SJCRH30 (cell line): ENCODE results near the gene GRM3. TPM values are rescaled to one million over a fixed set of nuclear protein-coding genes. Genes with fewer than 3 reads are reported as not detected.
"Not testable (repeated sequence)": the region's sequence is repeated elsewhere in the genome, so short reads cannot be mapped to it uniquely, and the experiment has no call there.

Source experiments
- DNase-seq, 2 experiments: peaks; one replicate each; pipeline ENCODE4 v3.0.0-alpha.2; 2015 to 2020
- H3K27ac ChIP-seq: fragments of 250-450 bp; sonication (Bioruptor Pico); 2 replicates; pipeline ENCODE4 v1.5.1; 2020; ENCODE audit warnings: mild to moderate bottlenecking, moderate library complexity
- H3K27me3 ChIP-seq: fragments of 250-450 bp; sonication (Bioruptor Pico); 2 replicates; pipeline ENCODE4 v1.5.1; 2020; ENCODE audit warnings: mild to moderate bottlenecking, moderate library complexity
- H3K36me3 ChIP-seq: fragments of 250-450 bp; sonication (Bioruptor Pico); 2 replicates; pipeline ENCODE4 v1.5.1; 2020; ENCODE audit warnings: mild to moderate bottlenecking, moderate library complexity
- H3K4me1 ChIP-seq: fragments of 250-450 bp; sonication (Bioruptor Pico); 2 replicates; pipeline ENCODE4 v1.5.1; 2020; ENCODE audit warnings: mild to moderate bottlenecking, moderate library complexity
- H3K4me3 ChIP-seq: fragments of 250-450 bp; sonication (Bioruptor Pico); 2 replicates; pipeline ENCODE4 v1.5.1; 2020; ENCODE audit warnings: mild to moderate bottlenecking, moderate library complexity
- H3K9me3 ChIP-seq: fragments of 250-450 bp; sonication (Bioruptor Pico); replicated peaks from 2 replicates; pipeline ENCODE4 v1.5.1; 2020; ENCODE audit warnings: mild to moderate bottlenecking, moderate library complexity
- total RNA-seq: library from RNA; depleted of rRNA; stranded (reverse); fragments of >200 nt; shearing (Covaris generic); gene quantifications from 2 replicates; pipeline ENCODE4 v1.2.3, GENCODE V29; 2014; rRNA removed

The GRM3 gene
- total RNA-seq: not detected in 2 replicates

DNA sequence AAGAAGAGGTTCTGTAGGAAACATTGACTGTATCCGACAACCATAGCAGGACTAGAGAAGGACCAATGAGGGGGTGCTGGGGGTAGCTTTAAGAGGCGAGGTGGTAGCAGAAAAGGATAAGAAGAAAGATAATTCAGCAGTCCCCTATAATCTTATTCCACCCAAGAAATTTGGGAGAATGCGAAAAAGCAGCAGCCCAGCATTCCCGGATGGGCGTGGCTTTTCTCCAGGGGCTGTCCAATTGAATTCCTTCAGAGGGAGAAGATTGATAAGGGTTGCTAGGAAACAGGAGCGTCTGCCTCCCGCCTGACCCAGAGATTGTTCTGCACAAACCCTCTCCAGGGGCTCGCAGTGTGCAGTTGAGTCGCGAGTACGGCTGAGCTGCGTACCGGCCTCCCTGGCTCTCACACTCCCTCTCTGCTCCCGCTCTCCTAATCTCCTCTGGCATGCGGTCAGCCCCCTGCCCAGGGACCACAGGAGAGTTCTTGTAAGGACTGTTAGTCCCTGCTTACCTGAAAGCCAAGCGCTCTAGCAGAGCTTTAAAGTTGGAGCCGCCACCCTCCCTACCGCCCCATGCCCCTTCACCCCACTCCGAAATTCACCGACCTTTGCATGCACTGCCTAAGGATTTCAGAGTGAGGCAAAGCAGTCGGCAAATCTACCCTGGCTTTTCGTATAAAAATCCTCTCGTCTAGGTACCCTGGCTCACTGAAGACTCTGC, at the start of gene GRM3:
TSS of gene GRM3 (plus strand) at position 349 of the 721 bp plus-strand sequence. CDS start 121,237 bp downstream, outside the sequence.
- H3K27me3 ChIP-seq: no peaks in the 10 kb centered on the region

DNA sequence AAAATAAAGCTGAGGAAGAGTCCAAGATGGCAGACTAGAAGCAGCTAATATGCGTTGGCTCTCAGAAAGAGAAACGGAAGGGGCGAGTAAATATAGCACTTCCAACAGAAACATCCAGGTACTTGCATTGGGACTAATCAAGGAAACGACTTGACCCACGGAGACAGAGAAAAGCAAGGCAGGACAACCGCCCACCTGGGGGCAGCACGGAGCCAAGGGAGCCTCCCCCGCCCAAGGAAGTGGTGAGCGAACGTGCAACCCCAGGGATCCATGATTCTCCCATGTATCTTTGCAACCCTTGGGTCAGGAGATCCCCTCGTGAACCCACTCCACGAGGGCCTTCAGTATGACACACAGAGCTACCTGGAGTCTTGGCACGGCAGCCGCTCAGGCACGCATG, 45.4 kb upstream of the GRM3 start:
- Histone ChIP-seq H3K9me3 (no peaks in the 10 kb centered on the region), H3K36me3 (no peaks in the 10 kb centered on the region), H3K4me3 (no peak overlapping the region), H3K4me1 (no peaks in the 10 kb centered on the region), H3K27me3 (no peaks in the 10 kb centered on the region), H3K27ac (no peak overlapping the region)
- DNase-seq: peak; percentile 31 to 54

More for the DNA sequence above, at the start of gene GRM3:
- no peaks in the 10 kb centered on the region for H3K9me3 ChIP-seq
- DNase-seq: no peak
- H3K36me3 ChIP-seq: no peaks in the 10 kb centered on the region
- no peak within 1 kb of the TSS for H3K27ac ChIP-seq
- no peak within 1 kb of the TSS for H3K4me3 ChIP-seq
- H3K4me1 ChIP-seq: no peaks in the 10 kb centered on the region

DNA sequence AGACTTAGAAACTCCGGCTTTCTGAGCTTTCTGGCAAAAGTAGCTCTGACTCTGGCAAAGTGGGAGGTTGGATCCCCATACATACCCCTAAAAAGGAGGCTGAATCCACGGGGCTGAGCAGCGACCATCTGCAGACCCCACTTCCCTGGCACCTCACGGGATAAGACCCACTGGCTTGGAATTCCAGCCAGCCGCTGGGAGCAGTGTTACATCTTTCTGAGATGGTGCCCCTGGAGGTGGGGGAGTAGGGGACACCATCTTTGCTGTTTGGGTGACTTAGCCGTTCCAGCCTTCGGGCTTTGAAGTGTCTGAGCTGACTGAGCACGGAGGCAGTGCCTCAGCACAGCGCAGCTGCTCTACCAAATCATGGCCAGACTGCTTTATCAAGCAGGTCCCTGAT, 45.0 kb upstream of the GRM3 start:
- DNase-seq: peak; percentile 14 to 23
- no peaks in the 10 kb centered on the region for H3K27me3 ChIP-seq
- no peaks in the 10 kb centered on the region for H3K36me3 ChIP-seq
- H3K4me1 ChIP-seq: no peaks in the 10 kb centered on the region
- H3K4me3 ChIP-seq: no peak overlapping the region
- H3K9me3 ChIP-seq: no peaks in the 10 kb centered on the region
- no peak overlapping the region for H3K27ac ChIP-seq

DNA sequence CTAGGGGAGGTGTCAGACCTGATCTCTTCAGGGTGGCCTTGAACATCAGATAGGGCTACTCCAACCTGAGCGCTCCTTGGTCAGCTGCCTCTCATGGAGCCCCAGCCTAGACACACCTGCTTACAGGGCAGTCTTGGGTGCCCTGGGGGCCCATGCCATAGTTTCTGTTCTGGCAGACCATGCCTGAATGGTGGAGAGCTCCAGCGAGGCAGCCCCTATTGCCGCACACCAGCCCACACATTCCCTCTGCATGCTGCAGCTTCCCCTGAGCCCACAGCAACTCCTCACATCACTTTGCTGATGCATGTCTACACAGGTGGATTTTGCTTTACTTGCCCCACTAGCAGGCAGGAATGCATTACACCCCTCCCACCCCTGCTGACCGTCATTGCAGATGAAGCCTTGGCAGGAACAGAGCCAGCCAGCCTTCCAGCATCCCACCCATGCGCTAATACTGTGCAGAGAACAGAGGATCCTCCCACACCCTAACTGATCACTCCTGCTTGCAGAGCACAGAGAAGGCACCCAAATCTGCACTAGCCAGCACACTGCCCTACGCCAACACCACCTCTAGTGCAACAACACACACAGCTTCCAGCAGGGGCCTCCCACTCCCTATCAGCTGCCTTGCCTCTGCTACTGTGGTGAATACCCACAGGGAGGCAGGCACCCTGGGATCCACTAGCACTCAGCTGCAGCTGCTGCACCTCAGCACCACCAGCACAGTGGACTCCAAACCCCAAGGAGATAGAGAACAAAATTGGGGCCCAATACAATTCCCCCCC, 43.0 kb upstream of the GRM3 start:
- Histone ChIP-seq H3K4me3 (no peak overlapping the region), H3K36me3 (no peaks in the 10 kb centered on the region), H3K4me1 (no peaks in the 10 kb centered on the region), H3K27ac (no peak overlapping the region), H3K9me3 (no peaks in the 10 kb centered on the region), H3K27me3 (no peaks in the 10 kb centered on the region)
- DNase-seq: peak in 1 of 2 experiments; percentile 18

DNA sequence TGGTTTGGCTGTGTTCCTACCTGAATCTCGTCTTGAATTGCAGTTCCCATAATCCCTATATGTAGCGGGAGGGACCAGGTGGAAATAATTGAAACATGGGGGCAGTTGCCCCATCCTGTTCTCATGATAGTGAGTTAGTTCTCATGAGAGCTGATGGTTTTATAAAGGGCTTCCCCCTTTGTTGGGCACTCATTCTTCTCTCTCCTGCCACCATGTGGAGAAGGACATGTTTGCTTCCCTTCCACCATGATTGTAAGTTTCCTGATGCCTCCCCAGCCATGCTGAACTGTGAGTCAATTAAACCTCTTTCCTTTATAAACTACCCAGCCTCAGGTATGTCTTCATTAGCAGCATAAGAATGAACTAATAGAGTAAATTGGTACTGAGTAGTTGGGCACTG, 28.0 kb upstream of the GRM3 start:
- H3K4me1 ChIP-seq, H3K36me3 ChIP-seq, H3K9me3 ChIP-seq, H3K27ac ChIP-seq, H3K27me3 ChIP-seq, H3K4me3 ChIP-seq: not testable (repeated sequence)
- DNase-seq: peak; percentile 9 to 27

DNA sequence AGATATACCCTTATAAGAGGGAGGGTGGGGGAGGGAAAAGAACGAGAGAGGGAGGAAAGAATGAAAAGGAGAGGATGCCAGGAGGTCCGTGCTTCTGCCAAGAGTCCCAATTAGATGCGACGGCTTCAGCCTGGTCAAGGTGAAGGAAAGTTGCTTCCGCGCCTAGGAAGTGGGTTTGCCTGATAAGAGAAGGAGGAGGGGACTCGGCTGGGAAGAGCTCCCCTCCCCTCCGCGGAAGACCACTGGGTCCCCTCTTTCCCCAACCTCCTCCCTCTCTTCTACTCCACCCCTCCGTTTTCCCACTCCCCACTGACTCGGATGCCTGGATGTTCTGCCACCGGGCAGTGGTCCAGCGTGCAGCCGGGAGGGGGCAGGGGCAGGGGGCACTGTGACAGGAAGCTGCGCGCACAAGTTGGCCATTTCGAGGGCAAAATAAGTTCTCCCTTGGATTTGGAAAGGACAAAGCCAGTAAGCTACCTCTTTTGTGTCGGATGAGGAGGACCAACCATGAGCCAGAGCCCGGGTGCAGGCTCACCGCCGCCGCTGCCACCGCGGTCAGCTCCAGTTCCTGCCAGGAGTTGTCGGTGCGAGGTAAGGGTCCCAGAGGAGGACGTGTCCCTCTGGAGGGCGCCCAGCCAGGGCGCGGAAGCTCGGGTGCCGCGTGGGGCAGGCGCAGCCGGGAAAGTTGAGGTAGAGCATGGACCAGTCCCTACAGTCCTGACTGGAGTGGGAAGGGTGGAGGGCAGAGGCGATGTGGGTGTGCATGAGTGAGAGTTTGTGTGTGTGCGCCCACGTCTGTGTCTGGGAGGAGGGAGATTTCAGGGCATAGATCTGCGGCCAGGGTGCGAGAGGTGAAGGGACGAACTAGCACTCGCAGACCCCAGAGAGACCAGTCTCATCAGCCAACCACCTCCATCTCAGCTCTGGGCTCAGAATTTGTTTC, 844 bp downstream of the GRM3 start:
- Histone ChIP-seq H3K4me1 (no peaks in the 10 kb centered on the region), H3K9me3 (no peaks in the 10 kb centered on the region)

DNA sequence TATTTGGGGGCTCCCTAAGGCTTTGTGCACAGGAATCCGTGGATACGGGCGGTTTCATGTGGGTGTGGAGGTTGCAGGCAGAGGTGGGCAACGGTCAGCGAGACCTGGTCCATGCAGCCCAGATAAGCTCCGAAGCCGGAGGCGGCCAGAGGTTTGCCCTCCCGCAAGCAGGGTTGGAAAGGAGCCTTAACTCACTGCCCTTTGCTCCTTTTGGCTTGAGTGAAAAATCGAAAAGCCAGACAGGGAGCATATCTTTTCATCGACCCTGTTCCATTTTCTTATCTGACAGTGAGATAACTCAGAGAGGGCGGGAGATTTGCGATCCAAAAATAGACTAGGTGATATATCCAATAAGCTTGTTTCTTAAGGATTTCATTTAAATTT, 1.5 kb downstream of the GRM3 start:
- Histone ChIP-seq H3K9me3 (no peaks in the 10 kb centered on the region), H3K36me3 (no peaks in the 10 kb centered on the region), H3K4me1 (no peaks in the 10 kb centered on the region), H3K27ac (no peak overlapping the region), H3K4me3 (no peak overlapping the region), H3K27me3 (no peaks in the 10 kb centered on the region)
- DNase-seq: no peak

More for the DNA sequence above, 844 bp downstream of the GRM3 start:
- Histone ChIP-seq H3K36me3 (no peaks in the 10 kb centered on the region), H3K4me3 (no peak overlapping the region), H3K27ac (no peak overlapping the region), H3K27me3 (no peaks in the 10 kb centered on the region)
- DNase-seq: no peak

DNA sequence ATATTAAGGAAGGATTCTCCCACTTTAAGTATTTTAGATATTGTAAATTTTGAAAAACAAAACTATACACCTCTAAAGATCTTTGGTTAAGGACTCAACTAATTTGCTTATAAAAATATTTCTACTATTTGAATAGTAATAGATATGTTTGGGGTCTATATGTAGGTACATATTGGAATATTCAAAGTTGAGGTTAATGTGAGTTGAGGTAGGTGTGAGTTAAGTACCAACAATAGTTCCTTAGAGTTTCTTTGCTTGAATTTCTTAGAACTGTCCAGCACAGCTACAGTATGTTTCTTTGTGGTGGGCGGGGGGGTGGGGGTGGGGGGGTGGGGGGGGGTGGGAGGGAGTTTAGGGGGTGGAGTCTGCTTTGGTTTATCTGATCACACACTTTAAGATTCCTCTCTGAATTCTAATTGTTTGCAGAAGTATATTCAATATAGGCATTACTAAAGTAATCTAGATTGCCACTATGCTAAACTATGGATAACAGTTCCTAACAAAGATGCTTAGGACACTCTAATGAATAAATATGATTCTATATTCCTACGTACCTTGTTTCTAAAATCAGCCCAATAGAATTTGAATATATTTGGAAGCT, 2.1 kb downstream of the GRM3 start:
- H3K27ac ChIP-seq: no peak overlapping the region
- H3K27me3 ChIP-seq: no peaks in the 10 kb centered on the region
- DNase-seq: no peak
- H3K36me3 ChIP-seq: no peaks in the 10 kb centered on the region
- H3K4me3 ChIP-seq: no peak overlapping the region
- no peaks in the 10 kb centered on the region for H3K4me1 ChIP-seq
- H3K9me3 ChIP-seq: no peaks in the 10 kb centered on the region

DNA sequence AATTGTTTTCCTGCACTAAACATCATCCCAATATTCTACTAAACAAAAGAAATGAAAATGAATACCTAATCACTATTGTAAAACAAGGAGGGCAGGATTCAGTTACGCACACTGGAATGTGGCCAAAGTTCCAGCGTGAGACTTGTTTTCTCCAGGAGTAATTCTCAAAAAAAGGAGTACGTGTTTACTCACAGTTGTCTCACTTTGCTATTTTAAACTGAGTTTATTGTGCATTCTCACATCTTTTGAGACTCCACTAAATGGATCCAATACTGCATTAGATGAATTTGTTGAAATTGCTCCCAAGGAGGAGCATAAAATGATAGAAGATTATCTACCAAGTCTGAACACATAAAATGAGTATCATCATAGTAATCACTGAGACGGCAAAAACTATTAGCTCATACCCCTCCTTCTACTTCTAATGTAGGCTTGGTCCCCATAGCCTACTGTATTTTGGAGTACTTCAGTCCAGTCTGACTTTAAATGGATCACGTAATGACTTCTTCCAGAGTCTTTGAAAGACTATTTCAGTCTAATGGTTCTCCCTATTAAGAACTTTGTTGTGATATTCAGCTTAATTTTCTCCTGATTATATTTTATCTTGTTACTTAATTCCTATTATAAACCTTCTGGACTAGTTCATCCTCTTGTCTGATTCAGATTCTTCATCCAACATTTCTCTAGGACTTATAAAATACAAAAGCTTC, 3.8 kb downstream of the GRM3 start:
- no peak for DNase-seq
- H3K9me3 ChIP-seq: no peaks in the 10 kb centered on the region
- no peak overlapping the region for H3K4me3 ChIP-seq
- H3K27ac ChIP-seq: no peak overlapping the region
- H3K27me3 ChIP-seq: no peaks in the 10 kb centered on the region
- H3K36me3 ChIP-seq: no peaks in the 10 kb centered on the region
- H3K4me1 ChIP-seq: no peaks in the 10 kb centered on the region

DNA sequence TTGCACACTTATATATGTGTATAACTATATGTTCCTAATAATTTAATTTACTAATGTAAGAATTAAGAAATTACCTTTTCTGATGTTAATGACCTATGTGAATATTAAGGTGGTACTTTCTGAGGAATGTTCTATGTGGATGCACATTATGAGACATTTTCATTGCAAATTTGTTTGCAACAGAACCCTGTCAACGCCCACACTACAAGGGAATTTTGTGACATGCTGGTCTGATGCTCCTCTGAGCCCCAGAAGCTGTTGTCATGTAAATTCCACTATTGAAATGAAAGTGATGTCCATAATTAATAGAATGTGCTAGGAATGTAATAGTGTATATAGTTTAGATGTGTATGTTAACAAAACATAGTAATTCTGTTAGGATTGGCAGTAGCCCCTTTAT, 4.5 kb downstream of the GRM3 start:
- no peak overlapping the region for H3K4me3 ChIP-seq
- no peaks in the 10 kb centered on the region for H3K27me3 ChIP-seq
- no peak for DNase-seq
- H3K9me3 ChIP-seq: no peaks in the 10 kb centered on the region
- H3K36me3 ChIP-seq: no peaks in the 10 kb centered on the region
- no peak overlapping the region for H3K27ac ChIP-seq
- H3K4me1 ChIP-seq: no peaks in the 10 kb centered on the region

DNA sequence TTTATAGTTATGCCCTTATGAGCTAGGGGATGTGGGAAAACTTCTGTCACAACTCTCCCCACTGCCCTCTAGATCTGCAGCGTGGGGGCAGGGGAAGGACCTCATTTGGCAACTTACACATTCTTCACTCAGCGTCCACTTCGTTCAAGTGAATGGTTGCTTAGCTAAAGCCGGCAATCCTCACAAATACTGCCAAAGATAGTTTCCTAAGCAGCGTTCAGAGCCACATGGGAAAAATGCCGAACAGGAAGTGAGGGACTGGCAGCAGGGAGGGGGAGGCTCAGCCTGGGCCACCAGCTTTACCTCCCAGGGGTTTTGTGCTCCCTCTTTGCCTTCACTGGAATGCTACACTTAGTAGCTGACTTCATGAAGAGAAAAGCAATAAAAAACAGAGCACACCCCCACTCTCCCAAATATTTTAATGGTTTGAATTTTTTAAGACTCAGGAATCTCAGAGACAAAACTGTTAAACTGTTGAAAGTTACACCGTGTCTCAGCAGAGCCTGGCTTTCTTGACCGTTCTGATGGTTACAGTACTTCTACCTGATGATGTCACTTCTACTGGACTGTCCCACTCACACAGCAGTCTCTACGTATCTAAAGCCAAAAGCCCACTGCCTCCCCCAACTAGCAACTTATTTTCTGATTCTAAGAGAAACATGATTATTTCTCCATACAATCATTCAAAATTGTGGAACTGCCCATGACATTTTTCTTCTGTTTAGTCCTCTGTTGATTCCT, 10.4 kb downstream of the GRM3 start:
- Histone ChIP-seq H3K27me3 (no peaks in the 10 kb centered on the region), H3K4me1 (no peaks in the 10 kb centered on the region), H3K4me3 (peak overlapping the region; percentile 37), H3K27ac (no peak overlapping the region), H3K9me3 (no peaks in the 10 kb centered on the region), H3K36me3 (no peaks in the 10 kb centered on the region; the same call in 1 of the 2 replicates)
- peak; percentile 33 to 58 for DNase-seq

DNA sequence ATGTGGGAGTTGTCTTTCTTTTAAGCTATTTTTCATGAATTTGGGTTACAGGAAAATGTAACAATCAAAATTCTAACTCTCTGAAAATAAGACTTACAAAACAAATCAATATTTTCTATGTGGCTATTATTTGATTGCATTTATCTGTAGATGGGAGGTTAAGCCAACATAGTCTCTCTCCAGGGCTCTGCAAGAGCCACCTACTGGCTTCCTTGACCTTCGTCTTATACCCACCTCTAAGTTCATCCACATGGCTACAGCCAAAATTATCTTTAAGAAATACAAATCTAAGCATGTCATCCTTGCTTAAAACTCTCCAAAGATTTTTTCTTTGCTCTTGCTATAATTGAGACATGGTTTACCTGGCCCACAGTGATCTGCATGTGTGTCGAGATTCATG, 14.2 kb downstream of the GRM3 start:
- Histone ChIP-seq H3K36me3 (no peaks in the 10 kb centered on the region; the same call in 1 of the 2 replicates), H3K9me3 (no peaks in the 10 kb centered on the region), H3K27me3 (no peaks in the 10 kb centered on the region), H3K4me1 (no peaks in the 10 kb centered on the region), H3K4me3 (no peak overlapping the region), H3K27ac (no peak overlapping the region)
- DNase-seq: no peak

DNA sequence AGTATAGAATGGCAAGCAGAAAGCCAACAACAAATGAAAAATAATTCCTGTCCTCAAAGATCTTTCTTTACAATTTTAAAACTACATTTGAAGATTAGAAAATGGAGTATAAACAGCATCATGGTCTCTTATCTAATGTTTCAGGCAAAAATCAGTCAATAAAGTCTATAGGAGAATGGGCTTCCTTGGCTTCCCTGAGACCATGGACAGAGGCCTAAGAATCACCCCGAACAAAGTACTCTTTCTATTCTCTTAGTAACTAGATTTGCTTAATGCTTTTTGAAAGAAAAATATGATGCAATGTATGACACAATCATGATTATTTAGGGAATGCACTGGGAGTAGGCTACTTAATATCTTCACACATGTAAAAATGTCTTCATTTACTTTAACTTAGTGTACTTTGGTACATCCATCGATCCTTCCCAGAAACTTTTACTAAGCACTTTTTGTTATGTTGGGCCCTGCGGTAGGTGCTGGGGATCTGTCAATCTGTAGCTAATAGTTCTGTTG, 17.3 kb downstream of the GRM3 start:
- H3K4me3 ChIP-seq: no peak overlapping the region
- no peaks in the 10 kb centered on the region for H3K36me3 ChIP-seq
- no peak overlapping the region for H3K27ac ChIP-seq
- no peaks in the 10 kb centered on the region for H3K27me3 ChIP-seq
- no peak for DNase-seq
- no peaks in the 10 kb centered on the region for H3K4me1 ChIP-seq
- H3K9me3 ChIP-seq: no peaks in the 10 kb centered on the region
